Stimulated activated CD8-positive, alpha-beta memory T cell treated with anti-CD3 and anti-CD28 coated beads, Interleukin-2, amount 100 ng/mL, for 1 hour (primary cell): ENCODE results near the gene SLX9.

ENCODE experiments used
- DNase-seq, 2 donors: peaks; one replicate each; pipeline ENCODE4 v3.0.0-alpha.2; 2020; ENCODE audit warnings: low read depth in 2 of 2

The SLX9 gene

DNA sequence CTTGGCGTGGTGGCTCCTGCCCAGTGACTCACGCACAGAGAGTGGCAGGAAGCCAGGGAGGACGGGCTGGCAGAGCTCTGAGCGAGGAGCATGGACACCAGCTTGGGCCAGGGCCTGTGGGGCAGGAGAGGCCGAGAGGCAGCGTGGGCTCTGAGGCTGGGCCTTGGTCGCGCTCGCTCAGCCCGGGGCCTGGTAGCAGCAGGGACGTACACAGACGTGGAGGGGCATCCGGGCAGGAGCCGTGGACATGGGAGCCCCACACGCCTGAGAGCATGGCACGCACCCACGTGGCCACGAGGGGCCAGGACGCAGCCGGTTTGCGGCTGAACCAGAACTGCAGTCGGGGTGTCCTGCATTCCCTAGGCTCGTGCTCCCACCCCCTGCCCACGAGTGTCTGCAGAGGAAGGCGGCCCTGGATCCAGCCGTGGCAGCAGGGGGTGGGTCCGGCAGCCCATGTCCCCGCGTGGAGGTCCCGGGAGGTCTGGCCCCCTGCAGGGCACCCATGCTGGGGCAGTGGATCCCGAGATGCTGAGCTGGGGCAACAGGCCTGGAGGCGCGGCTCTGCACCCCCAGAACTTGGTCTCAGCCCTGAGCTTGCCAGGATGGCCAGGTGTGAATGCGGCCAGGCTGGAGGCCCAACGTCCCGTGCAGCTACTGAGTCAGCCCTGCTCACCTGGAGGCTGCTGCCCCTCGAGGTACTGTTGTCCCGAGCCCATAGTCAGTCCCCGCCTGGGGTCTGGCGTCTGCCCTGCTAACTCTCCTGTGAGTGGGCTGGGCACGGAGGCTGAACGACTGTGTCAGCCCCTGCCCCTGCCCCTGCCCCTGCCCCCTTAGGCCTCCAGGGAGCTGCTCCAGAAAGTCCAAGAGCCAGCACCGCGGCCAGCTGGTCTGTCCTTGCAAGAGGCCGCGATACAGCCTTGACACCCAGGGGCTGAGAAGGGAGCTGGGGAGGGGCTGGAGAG lies 61.6 kb downstream of the SLX9 start:
- no peak for DNase-seq

DNA sequence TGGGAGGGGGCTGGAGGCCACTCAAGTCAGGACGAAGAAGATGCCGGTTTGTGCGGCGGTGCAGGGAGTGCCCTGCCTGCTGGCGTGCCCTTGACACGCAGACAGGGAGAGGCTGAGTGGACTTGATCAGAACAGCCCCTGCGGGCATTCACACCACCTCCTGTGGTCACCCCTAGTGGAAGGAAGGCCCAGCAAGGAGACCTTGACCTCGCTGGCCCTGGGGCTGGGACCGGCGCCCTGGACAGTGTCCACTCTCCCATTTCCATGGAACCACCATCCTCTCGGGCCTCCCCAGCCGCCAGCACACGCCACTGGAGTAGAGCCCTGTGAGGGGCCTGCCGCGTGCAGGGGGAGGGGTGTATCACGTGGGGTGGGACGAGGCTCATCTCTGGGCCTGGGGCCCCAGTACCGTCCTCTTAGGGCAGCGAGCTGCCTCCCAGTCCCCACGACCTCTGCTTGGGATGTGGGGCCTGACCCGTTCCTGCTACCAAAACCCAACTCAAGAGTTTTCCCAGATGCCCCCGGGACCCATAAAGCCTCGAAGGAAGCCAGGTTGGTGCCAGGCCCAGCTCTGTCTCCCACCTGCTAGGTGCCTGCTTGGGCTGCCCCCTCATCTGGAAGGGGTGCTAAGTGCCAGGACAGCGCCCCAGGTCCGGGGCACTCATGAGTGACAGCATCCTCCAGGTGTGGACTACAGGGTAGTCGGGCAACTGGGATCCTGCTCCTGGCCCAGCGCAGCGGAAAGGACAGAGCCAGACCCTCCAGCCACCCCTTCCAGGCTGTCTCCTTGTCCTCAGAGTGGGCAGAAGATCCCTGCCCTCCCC lies 62.8 kb downstream of the SLX9 start:
- no peak for DNase-seq

DNA sequence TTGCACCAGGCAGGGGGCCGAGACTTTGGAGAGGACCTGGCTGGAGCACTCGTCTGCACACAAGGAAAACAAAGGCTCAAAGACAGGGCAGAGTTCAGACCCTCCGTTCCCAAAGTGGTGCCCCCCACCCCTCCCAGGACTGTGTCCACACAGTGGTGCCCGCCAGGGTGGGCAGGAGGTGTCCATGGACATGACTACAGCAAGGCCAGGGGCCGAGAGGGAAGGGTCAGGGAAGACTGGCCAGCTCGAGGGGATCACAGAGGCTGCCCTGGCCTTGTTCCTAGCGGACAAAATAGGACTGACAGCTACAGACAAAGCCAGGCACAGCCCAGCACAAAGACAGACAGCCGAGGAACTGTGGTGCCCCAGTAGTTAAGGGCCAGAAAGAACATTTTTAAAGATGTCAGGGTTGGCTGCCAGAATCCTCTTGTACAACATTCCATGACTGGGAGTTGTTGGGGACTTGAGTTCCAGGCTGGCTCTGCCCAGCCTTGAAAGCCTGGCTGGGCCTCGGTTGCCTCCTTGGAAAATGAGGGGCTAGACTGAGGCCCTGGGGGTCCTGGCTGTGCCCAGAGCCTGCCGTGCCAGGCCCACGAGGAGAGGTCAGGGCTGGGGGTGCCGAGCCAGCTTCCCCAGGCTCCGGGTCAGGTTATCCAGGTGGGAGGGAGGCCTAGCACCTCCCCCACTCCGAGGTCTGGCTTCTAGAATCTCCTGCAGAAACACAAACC lies 63.7 kb downstream of the SLX9 start:
- DNase-seq = no peak

DNA sequence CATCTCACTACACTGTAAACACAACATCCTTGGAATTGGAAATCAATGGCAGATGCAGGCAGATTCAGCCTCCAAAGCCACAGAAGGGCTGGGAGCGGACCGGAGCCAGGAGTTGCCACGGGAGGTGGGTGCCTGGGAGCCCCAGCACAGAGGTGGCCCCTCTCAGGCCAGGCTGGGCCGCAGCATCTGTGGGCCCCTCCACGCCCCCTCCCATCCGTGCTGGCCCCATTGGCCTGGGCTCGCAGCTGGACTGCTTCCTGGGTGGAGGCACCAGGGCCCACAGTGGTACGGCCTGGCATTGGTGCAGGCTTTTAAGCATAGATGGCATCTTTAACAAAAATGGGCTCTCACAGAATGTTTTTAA lies 64.2 kb downstream of the SLX9 start:
- no peak for DNase-seq

DNA sequence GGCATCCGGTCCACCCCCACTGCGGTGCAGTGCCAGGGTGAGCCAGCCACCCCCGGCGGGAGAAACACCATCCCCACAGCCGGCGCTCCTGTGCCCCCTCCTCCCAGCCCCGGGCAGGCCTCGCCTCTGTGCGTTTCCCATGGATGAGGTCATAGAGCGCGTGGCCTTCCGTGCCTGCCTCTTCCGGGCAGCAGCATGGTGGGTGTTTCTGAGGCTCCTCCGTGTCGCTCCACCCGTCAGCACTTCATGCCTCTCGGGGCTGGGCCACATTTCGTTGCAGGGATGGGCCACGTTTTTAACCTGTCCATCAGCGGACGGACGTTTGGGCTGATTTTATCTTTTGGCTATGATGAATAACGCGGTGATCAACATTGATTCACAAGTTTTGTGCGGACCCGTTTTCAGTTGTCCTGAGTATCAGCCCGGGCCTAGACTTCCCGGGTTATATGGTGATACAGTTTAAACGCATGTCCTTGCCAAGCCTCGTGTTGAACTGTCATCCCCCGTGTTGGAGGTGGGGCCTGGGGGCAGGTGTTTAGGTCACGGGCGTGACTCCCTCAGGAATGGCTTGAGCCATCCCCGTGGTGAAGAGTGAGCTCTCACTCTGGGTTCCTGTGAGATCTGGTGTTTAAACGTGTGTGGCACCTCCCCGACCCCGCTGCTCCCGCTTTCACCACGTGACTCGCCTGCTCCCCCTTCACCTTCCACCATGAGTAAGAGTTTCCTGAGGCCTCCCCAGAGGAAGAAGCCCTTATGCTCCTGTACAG lies 64.8 kb downstream of the SLX9 start:
- no peak for DNase-seq

DNA sequence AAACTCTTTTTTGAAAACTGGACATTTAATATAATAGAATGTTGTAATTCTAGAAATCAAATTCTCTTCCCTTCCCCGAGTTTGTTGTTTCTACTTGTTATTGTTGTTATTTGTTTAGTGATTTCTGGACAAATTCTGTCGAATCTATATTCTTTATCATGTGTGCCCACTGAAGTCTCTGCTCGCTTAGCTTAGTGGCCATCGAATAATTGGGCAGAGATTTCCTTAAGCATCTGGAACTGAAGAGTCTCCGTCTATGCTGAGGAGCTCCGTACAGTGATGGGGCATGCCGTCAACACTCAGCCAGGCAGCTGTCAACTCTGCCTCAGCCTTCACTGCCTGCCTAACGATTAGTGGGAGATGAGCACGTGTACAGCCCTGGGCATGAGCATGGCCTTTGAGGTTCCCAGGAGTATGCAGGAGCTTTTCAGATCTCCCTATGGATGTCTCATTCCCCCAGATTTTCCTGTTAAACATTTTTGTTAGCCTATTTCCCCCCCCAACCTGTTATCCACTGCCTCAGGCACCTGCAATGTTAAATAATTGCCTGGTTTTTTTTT lies 66.8 kb downstream of the SLX9 start:
- DNase-seq = no peak

DNA sequence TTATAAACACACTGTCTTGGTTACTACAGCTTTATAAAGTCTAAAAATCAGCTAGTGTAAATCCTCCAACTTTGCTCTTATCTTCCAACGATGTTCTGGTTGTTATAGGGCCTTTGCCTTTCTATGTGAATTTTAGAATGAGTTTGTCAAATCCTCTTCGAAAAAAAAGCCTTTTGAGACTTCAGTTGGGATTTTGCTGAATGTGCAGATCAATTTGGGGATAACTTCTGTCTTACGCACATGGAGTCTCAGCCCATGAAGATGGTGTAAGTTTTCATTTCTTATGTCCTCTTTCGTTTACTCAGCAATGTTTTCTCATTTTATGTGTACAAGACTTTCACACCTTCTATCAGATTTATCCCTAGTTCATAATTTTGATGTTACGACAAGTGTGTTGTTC lies 69.8 kb downstream of the SLX9 start:
- DNase-seq = no peak

DNA sequence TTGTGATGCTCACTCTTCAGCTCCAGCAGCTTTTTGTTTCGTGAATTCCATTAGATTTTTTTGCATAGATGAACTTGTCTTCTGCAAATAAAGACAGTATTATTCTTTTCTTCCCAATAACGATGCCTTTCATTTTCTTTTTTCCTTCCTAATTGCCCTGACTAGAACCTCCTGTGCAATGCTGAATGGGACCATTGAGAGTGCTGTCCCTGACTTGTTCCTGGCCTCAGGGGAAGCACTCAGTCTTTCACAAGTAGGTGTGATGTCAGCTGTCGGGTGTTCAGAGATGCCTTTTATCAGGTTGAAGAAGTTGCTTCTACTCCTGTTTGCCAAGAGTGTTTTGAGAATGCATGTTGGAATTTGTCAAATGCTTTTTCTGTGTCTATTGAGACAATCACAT lies 70.3 kb downstream of the SLX9 start:
- no peak for DNase-seq

DNA sequence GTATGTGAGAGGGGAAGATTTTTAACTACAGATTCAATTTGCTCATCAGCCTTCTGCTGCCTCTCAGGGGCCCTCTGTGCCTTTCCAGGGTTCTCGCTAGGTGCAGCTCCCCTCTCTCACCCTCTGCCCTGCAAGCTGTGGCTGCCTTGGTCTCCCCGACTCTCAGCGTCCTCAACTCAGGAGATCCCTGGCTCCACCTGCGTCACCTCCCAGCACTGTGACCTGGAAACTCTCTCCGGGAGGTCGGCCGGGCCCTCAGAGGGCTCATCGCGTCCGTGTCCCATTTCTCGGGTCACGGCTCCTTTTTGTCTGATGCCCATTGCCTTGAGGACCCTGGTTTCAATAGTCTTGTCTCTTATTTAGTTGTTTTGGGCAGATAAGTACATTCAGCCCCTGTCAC lies 71.0 kb downstream of the SLX9 start:
- DNase-seq = no peak

DNA sequence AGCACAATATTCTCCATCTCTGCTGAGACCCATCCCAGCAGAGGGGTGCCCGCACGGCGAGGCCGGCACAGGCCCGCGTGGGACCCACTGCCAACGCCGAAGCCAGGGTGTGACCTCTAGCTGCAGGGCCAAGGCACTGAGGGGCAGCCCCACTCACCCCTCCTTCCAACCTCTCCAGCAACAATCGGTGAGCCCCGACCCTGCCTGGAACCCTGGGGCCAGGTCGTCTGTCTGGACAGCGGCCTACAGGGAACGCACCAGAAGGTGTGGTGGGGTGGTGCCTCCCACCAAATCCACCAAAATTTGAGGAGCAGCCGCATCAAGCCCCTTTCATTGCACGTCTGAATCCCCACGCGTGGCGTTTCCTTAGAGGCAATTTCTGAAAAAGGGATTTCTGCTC lies 71.6 kb downstream of the SLX9 start:
- no peak for DNase-seq

DNA sequence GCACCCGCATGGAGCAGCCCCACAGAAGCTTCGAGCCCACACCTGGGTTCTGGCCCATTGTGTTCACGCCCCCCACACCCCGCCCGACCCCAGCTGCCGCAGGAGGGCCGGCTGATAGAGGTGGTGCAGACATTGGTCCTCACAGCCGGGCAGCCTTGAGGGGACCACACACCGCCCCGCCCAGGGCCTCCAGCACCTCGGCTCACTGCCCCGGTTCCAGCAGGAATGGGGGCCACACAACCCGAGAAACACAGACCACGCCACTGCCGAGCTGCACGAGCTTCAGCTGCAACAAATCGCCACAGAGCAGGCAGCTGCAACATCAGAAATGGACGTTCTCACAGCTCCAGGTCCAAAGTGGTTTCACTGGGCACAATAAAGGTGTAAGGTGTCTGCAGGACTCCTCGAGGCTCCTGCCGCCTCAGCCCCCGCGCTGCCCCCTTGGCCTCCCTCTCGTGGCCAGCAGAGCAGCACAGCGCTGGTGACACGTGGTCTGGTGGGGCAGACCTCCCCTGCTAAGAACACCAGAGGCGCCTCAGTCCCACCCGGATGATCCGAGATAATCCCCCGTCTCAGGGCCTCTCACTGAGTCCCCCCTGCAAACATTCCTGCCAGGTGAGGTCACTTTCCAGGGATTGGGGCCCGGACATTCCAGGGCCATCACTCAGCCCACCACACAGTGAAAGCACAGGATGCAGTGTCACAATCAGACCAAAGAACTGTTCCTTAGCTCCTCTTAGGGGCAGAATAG lies 72.3 kb downstream of the SLX9 start:
- DNase-seq = no peak

DNA sequence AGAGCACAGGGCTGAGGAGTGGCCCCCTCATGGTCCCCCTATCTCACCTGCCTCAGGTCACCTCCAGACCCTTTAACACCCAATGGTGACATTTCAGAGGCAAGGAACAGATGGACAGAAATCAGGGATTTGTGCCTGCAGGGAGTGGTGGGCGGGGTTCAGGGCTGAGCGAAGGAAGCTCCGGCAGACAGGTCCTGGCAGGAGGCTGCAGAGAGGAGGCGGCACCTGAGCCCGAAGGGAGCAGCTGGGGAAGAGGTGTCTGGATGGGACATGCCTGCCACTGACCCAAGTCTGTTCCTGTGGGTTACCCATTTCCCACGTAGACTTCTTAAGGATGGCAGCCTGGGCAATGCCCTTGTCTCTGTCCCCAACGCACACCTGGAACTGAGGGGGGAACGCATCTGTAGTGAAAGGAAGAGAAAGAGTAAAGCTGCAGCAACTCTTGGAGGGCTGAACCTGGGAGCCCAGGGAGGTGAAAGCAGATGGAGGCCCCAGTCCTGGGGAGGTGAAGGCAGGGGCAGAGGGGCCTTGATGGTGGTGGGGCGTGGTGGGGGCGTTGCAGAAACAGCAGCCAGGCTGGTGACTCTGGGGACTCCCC lies 72.9 kb downstream of the SLX9 start:
- no peak for DNase-seq

DNA sequence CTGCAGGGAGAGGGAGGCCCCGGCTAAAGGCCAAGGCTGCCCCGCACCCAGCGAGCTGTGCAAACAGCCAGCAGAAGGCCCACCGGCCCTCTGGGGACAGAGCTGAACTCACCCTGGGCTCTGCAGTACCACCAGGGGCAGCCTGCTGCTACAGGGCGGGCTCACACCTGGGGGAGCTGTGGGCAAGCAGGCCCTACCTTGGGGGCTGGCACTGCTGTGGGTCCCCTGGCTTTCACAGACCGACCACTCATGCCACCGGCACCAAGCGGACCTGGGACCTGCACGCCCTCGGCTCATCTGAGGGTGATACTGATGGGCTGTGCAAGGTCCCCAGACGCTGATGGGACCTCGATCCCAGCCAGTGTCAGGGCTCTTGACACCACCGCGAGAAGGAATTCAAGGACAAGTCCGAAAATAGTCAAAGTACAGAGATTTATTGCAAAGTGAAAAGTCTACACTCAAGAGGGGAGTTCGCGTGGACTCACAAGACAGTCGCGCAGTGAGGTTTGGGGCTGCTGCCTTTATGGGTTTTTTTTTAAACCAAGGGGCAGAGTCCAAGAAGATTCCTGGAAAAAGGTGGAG lies 73.5 kb downstream of the SLX9 start:
- DNase-seq = no peak

DNA sequence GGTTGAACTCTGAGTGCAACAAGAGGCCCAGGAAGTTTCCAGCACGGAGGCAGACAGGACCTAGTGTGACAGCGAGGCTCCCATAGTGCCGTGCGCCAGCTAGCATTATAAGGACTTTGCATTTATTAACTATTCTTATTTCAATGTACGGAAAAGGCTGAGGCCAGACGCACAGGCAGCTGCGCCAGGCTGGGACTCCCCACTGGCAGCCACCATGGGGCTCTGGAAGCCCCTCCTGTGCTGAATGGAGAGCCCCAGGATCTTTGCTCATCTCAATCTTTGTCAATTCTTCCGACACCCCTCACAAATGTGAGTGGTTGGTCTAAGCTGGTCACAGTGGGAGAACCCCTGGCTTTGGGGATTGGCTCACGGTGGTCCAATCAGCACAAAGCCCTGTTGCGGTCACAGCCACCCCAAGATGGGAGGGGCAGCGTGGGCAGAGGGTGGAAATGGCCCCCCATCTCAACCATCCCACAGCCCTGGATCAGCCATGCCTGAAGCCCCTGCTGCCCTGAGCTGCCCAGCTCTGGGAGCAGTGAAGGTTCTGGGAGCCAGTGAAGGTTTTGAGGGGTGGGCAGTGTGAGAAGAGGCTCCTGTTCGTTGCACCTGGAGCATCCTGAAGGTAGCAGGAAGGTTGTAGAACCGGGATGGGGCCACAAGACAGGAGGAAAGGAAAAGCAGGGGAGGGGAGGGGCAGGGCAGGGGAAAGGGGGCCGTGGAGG lies 75.1 kb downstream of the SLX9 start:
- DNase-seq = no peak

DNA sequence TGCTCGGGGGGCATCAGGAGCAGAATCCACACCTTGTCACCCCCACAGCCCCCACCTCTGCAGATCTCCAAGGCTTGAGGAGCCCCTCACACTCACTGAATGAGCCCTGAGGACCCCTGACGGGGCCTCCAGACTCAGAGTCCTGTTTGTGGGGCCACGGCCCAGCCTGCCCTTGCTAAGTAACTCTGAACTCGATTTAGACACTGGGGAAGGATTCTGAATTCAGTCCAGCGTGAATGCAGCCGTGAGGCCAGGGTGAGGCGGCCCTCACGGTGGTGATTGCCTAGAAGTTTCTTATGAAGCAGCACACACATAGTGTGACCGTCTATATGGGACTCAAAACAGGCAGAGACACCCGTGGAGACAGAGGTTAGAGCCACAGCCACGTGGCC lies 75.6 kb downstream of the SLX9 start:
- DNase-seq = no peak

DNA sequence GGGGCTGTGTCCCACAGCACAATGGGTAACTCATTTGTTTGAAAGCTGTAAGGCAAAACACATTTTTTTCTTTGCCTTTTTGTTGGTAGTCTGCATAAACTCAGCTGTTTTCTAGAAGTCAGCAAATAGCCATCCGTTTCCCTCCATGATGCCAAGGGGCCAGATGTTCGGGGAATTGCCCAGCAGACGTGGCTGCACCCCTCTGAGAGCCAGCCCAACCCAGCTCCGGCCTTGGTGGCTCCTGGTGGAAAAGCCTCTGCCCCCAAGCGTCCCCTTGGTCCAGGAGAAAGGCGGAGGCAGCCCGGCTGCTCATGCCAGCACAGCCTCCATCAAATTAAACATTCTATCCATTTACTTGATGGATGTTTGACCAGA lies 76.2 kb downstream of the SLX9 start:
- DNase-seq = no peak

DNA sequence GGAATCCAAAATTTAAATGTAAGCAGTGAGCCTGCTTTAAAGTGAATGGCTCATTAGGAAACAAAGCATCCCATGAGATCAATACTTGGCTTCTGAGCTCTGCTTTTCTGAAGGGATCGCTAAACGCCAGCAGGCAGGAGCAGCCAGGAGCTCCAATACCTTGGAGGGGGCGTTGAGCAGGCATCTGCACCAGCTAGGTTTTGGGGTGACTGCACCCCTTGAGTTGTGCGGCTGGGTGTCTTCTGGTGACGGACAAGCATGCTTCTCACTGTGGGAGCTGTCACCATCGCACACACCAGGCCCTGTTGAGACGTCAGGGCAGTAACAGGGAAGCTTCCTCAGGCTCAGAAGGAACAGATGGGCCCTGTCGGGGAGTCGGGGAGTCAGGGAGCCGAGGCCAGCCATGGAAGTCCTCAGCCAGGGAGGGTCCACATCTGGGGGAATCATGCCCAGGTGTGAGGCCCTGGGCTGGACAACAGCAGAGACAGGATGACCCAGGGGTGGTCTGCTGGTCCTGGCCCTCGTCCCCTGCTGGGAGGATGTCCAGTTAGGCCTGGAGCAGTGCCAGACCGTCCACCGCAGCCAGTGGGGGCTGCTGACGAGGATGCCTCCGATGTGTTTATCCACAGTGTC lies 76.7 kb downstream of the SLX9 start:
- no peak for DNase-seq
